HFF-Myc (cell line): Measurements from ENCODE around the gene RERE.

Experiments used
- DNase-seq: peaks from one replicate; pipeline ENCODE4 v3.0.0-alpha.2; 2011; ENCODE audit warnings: low read depth; ENCODE audit errors: extremely low read depth
- H3K4me3 ChIP-seq: replicated peaks from 2 replicates; pipeline ENCODE4 v1.5.1; 2011; ENCODE audit warnings: low read depth, mild to moderate bottlenecking, control low read depth, low read length
- TF ChIP-seq, protein P1 (sequence below): IDR thresholded peaks from 2 replicates; pipeline ENCODE4 v1.5.1; 2012; ENCODE audit warnings: mild to moderate bottlenecking, low read depth, low read length, control low read depth; ENCODE audit errors: missing control alignments

The RERE gene

DNA sequence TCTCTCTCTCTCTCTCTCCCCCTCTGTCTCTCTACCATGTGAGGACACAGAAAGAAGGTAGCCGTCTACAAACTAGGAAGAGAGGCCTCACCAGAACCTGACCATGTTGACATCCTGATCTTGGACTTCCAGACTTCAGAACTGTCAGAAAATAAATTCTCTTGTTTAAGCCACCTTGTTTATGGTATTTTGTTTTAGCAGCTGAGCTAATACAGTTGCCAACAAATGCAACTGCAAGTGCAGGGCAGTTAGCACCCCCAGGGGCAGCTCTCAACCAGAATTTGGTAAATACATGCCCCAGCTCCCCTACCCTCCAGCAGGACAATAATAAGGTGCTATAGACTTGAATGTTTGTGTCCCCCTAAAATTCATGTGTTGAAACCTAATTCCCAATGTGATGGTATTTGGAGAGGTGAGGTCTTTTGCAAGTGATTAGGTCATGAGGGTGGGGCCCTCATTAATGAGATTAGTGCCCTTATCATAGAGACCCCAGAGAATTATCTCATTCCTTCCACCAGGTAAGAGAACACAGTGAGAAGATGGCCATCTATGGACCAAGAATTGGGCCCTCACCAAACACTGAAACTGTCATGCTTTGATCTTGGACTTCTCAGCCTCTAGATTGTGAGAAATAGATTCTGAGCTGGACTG is 506.2 kb downstream of the RERE start:
- no peak for DNase-seq
- TF ChIP-seq, protein P1, sequence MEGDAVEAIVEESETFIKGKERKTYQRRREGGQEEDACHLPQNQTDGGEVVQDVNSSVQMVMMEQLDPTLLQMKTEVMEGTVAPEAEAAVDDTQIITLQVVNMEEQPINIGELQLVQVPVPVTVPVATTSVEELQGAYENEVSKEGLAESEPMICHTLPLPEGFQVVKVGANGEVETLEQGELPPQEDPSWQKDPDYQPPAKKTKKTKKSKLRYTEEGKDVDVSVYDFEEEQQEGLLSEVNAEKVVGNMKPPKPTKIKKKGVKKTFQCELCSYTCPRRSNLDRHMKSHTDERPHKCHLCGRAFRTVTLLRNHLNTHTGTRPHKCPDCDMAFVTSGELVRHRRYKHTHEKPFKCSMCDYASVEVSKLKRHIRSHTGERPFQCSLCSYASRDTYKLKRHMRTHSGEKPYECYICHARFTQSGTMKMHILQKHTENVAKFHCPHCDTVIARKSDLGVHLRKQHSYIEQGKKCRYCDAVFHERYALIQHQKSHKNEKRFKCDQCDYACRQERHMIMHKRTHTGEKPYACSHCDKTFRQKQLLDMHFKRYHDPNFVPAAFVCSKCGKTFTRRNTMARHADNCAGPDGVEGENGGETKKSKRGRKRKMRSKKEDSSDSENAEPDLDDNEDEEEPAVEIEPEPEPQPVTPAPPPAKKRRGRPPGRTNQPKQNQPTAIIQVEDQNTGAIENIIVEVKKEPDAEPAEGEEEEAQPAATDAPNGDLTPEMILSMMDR: no peak
- H3K4me3 ChIP-seq: no peak overlapping the region

DNA sequence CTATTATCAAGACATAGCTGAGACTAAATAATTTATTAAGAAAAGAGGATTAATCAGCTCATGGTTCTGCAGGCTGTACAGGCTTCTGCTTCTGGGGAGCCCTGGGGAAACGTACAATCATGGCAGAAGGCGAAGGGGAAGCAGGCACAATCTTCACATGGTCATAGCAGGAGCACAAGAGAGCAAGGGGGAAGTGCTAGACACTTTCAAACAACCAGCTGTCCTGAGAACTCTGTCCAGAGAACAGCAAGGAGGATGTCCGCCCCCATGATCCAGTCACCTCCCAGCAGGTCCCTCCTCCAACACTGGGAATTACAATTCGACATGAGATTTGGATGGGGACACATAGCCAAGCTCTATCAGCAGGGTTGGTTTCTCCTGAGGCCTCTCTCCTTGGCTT is 509.8 kb downstream of the RERE start:
- DNase-seq: no peak
- H3K4me3 ChIP-seq: no peak overlapping the region
- TF ChIP-seq, protein P1: no peak

DNA sequence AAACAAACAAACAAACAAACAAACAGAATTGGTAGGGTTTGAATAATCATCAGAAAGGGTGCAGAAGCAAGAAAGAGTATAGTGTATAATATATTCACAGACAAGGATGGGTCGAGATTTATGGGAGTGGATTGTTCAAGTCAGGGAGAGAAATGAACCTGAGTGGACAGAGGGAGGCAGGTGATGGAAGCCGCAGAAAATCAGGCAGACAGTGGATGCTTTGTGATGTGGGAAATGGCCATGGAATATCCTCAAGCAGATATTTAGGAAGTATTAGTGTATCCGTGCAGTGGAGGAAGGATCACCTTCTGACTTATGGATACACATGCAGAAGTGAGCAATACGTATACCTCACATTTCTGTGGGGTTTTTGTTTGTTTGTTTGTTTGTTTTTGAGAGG is 513.6 kb downstream of the RERE start:
- TF ChIP-seq, protein P1: no peak
- DNase-seq: no peak
- no peak overlapping the region for H3K4me3 ChIP-seq

DNA sequence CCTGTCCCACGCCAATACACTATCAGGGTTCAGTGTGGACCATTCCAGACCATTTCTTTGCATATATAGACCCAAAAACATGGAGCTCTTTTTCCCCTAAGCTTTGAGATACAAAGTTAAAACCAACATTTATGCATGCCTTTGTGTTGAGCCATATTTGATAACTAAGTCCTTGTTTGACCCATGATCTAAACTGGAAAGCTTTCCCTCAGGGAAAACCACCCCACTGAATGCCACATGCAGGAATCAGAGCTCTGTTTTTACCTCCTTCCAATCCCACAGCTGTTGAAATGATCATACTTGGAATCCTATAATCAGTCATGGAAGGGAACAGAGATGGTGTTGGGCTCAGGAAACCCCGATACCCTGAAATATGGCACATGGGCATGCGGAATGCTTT is 514.3 kb downstream of the RERE start:
- TF ChIP-seq, protein P1: no peak
- DNase-seq: no peak
- no peak overlapping the region for H3K4me3 ChIP-seq
